GM06990 (cell line): Measurements from ENCODE around the gene FMNL3.
A peak's percentile ranks its signal among the peaks of the same experiment; 100 is the strongest.

Experiments used
- DNase-seq: peaks from one replicate; pipeline ENCODE4 v3.0.0-alpha.2; 2011; ENCODE audit not compliant: insufficient read length; ENCODE audit errors: extremely low read depth
- H3K27me3 ChIP-seq: replicated peaks from 2 replicates; pipeline ENCODE4 v1.6.0; 2011; ENCODE audit warnings: low read length; ENCODE audit not compliant: control insufficient read depth, insufficient read depth
- H3K36me3 ChIP-seq: 2 replicates; pipeline ENCODE4 v1.5.1; 2011; ENCODE audit warnings: low read length; ENCODE audit not compliant: control insufficient read depth, insufficient read depth
- H3K4me3 ChIP-seq: replicated peaks from 2 replicates; pipeline ENCODE4 v1.5.1; 2011; ENCODE audit warnings: low read depth, mild to moderate bottlenecking, control low read depth, low read length
- TF ChIP-seq, protein P1 (sequence below): IDR thresholded peaks from 2 replicates; pipeline ENCODE4 v1.5.1; 2011; ENCODE audit warnings: low read length, control low read depth, mild to moderate bottlenecking, inconsistent platforms; ENCODE audit not compliant: insufficient read depth, poor library complexity, severe bottlenecking

The FMNL3 gene

DNA sequence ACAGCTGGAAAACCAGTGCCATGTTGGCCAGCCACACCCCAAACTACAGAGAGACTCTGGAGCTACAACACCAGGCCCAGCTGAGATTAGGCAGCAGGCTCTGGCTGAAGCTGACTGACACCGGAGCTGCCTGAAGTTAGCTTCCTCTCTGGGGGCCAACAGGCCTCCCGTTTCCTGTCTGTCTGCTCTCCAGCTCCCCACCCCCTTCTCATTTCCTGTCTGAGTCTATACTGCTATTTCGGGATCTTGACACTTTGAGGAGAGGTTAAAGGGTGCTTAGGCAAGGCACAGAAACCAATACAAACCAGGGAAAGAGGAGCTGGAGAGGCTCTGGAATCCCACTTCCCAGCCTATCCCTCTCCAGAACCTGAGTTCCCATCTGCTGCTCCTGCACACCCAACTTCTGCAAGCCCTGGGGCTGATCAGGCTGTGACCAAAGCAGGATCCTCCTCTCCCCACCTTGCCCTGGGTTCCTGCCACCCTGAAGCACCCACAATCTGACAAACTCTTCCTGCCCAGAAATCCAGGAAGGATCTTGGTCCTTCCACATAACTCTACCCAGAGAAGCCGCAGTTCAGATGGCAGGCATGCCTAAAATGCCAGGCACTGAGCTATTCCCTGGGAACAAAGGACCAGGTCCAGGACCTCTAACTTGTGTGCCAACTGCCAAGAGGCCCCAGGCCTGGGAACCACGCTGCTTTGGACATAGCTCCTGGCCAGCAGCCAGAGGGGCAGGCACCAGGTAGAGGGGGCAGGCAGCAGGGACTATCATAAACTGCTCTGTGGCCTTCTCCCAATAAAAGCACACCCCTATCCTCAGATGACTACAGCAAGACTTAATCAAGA is 44.0 kb downstream of the FMNL3 start:
- peak; percentile 77 for DNase-seq
- peaks cover 21% of the 10 kb centered on the region for H3K36me3 ChIP-seq
- no peaks in the 10 kb centered on the region for H3K27me3 ChIP-seq
- TF ChIP-seq, protein P1, sequence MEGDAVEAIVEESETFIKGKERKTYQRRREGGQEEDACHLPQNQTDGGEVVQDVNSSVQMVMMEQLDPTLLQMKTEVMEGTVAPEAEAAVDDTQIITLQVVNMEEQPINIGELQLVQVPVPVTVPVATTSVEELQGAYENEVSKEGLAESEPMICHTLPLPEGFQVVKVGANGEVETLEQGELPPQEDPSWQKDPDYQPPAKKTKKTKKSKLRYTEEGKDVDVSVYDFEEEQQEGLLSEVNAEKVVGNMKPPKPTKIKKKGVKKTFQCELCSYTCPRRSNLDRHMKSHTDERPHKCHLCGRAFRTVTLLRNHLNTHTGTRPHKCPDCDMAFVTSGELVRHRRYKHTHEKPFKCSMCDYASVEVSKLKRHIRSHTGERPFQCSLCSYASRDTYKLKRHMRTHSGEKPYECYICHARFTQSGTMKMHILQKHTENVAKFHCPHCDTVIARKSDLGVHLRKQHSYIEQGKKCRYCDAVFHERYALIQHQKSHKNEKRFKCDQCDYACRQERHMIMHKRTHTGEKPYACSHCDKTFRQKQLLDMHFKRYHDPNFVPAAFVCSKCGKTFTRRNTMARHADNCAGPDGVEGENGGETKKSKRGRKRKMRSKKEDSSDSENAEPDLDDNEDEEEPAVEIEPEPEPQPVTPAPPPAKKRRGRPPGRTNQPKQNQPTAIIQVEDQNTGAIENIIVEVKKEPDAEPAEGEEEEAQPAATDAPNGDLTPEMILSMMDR = no peak
- H3K4me3 ChIP-seq = no peak overlapping the region

DNA sequence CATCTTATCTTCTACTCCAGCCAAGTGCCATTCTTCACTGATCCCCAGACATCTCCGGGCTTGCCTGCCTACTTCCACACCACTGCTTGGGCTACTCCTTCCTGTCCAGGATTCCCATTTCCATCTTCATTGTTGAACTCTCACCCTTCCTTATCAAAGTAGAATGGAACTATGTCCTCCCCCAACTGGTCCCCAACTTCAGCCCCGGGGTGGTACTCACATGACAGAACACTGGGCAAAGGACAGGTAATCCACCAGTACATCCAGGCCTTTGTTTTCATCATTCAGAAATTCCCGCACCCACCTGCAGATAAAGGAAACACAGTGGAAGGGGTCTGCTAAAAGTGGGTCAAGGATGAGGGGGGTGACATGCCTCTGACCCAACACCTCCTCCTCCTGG is 45.5 kb downstream of the FMNL3 start:
- Histone ChIP-seq H3K27me3 (no peaks in the 10 kb centered on the region), H3K4me3 (no peak overlapping the region; the same call in 1 of the 2 replicates), H3K36me3 (peaks cover 32% of the 10 kb centered on the region)
- TF ChIP-seq, protein P1 = no peak
- no peak for DNase-seq

DNA sequence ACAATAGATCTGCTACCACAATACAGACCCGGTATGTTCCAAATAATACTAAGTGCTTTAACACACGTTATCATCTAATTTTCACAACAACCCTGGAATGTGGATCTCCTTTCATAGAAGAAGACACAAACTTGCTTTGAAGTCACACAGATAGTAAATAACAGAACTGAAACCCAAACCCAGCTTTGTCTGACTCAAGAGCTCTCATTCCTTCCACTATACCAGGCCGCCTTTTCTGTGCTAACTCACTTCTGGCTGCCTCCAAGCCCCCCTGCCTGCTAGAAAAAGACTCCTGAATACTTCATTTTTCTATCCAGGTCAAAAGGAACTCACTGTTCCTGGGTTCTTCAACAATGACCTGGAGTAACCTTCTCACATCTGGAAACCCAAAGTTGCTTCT is 46.0 kb downstream of the FMNL3 start:
- no peaks in the 10 kb centered on the region for H3K27me3 ChIP-seq
- TF ChIP-seq, protein P1 = no peak
- no peak overlapping the region; the same call in 1 of the 2 replicates for H3K4me3 ChIP-seq
- no peak for DNase-seq
- peaks cover 36% of the 10 kb centered on the region for H3K36me3 ChIP-seq

DNA sequence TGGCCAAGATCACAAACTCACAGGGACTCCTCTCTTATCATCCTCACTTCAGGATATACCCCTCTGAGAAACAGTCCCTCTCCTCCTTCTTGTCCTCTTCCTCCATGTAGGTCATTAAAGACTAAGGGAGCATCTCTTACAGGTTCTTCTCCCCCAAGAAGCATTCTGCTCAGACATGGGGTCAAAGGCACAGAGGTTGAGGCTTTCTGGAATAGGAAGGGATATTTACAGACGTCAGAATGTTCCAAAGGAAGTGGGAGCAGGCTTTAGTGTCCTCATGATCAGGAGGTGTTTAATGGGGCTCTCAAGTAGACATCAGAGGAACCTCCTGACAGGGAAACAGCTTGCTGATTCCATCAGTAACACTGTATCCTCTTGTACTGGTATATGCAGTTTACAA is 47.5 kb downstream of the FMNL3 start:
- no peaks in the 10 kb centered on the region for H3K27me3 ChIP-seq
- TF ChIP-seq, protein P1 = no peak
- no peak for DNase-seq
- H3K4me3 ChIP-seq = no peak overlapping the region
- peaks cover 42% of the 10 kb centered on the region for H3K36me3 ChIP-seq

- Histone ChIP-seq H3K36me3 (peaks cover 52% of the 10 kb centered on the region), H3K27me3 (no peaks in the 10 kb centered on the region), H3K4me3 (no peak overlapping the region)
- no peak for DNase-seq
- TF ChIP-seq, protein P1 = no peak
Measured at GRCh38 chr12:49658276-49658675, 48.9 kb downstream of the FMNL3 start.
